Measurements from ENCODE around the gene UBE2Q2. TPM values are rescaled to one million over a fixed set of nuclear protein-coding genes. Genes with fewer than 3 reads are reported as not detected.
A peak's percentile ranks its signal among the peaks of the same experiment; 100 is the strongest.

The UBE2Q2 gene
- total RNA-seq, 4 donors from 2014 or later: 15.9 to 25.5 (median 23.9) TPM

GRCh38 chr15:75887178-75887577, 43.9 kb downstream of the UBE2Q2 start:
- intact Hi-C loops (cut with DNase I; ENCODE audit: low total_unique reads): loop anchor here (10.0 kb wide), 1 partner anchor 62 kb away; no protein-coding TSS in a partner anchor
- ATAC-seq: no peak
- DNase-seq: no peak
- no peaks in the 10 kb centered on the region for H3K9me3 ChIP-seq
- no peak overlapping the region for H3K4me3 ChIP-seq
- in situ Hi-C loops (cut with MboI; ENCODE audit: low sequenced_read_pairs in 4 of 4): no loop called here
- no peaks in the 10 kb centered on the region for H3K27me3 ChIP-seq
- no peaks in the 10 kb centered on the region for H3K4me1 ChIP-seq
- no peak overlapping the region for H3K27ac ChIP-seq
- no peak for TF ChIP-seq CTCF (IDR thresholded peaks at IDR 0.05 in 4 of 5, conservative IDR thresholded peaks at IDR 0.05 in 1 of 5)
- no peak for TF ChIP-seq POLR2A (IDR thresholded peaks at IDR 0.05)
- H3K36me3 ChIP-seq: peaks cover 0 to 14% of the 10 kb centered on the region in 2 donors

- peaks cover 0 to 14% of the 10 kb centered on the region in 2 donors for H3K36me3 ChIP-seq
- H3K4me3 ChIP-seq: no peak overlapping the region
- intact Hi-C loops (cut with DNase I; ENCODE audit: low total_unique reads) (no loop called here), in situ Hi-C loops (cut with MboI; ENCODE audit: low sequenced_read_pairs in 4 of 4) (no loop called here)
- no peak for ATAC-seq
- peak overlapping the region in 1 of 4 donors; percentile 60 for H3K27ac ChIP-seq
- no peaks in the 10 kb centered on the region for H3K4me1 ChIP-seq
- TF ChIP-seq POLR2A (IDR thresholded peaks at IDR 0.05): no peak
- TF ChIP-seq CTCF (IDR thresholded peaks at IDR 0.05 in 4 of 5, conservative IDR thresholded peaks at IDR 0.05 in 1 of 5): no peak
- no peaks in the 10 kb centered on the region for H3K9me3 ChIP-seq
- DNase-seq: no peak
- no peaks in the 10 kb centered on the region for H3K27me3 ChIP-seq
These were observed 48.6 kb downstream of the UBE2Q2 start for GRCh38 chr15:75891895-75892294.

- intact Hi-C loops (cut with DNase I; ENCODE audit: low total_unique reads) (no loop called here), in situ Hi-C loops (cut with MboI; ENCODE audit: low sequenced_read_pairs in 4 of 4) (no loop called here)
- DNase-seq (no peak), ATAC-seq (no peak)
- Histone ChIP-seq H3K4me3 (no peak overlapping the region), H3K27me3 (no peaks in the 10 kb centered on the region), H3K36me3 (peaks cover 0 to 6% of the 10 kb centered on the region in 2 donors), H3K27ac (no peak overlapping the region), H3K4me1 (no peaks in the 10 kb centered on the region), H3K9me3 (no peaks in the 10 kb centered on the region)
- TF ChIP-seq POLR2A (IDR thresholded peaks at IDR 0.05): no peak
- TF ChIP-seq CTCF (IDR thresholded peaks at IDR 0.05 in 4 of 5, conservative IDR thresholded peaks at IDR 0.05 in 1 of 5): no peak
These were observed 52.5 kb downstream of the UBE2Q2 start for GRCh38 chr15:75895731-75896130.

- DNase-seq (no peak), ATAC-seq (no peak)
- no peaks in the 10 kb centered on the region for H3K36me3 ChIP-seq
- no peak for TF ChIP-seq POLR2A (IDR thresholded peaks at IDR 0.05)
- no peaks in the 10 kb centered on the region for H3K27me3 ChIP-seq
- in situ Hi-C loops (cut with MboI; ENCODE audit: low sequenced_read_pairs in 4 of 4): no loop called here
- intact Hi-C loops (cut with DNase I; ENCODE audit: low total_unique reads): loop anchor here (10.0 kb wide), 1 partner anchor 86 kb away; no protein-coding TSS in a partner anchor
- no peak overlapping the region for H3K4me3 ChIP-seq
- peaks cover under 1 to 7% of the 10 kb centered on the region in 2 donors for H3K4me1 ChIP-seq
- H3K27ac ChIP-seq: peak overlapping the region in 1 of 4 donors; percentile 84
- no peaks in the 10 kb centered on the region for H3K9me3 ChIP-seq
These were observed 57.3 kb downstream of the UBE2Q2 start for GRCh38 chr15:75900577-75900976.

- peak in 1 of 2 donors; percentile 66 for DNase-seq
- ATAC-seq: peak; percentile 45 to 69
- no peaks in the 10 kb centered on the region for H3K27me3 ChIP-seq
- no peak overlapping the region for H3K4me3 ChIP-seq
- peaks cover 3 to 13% of the 10 kb centered on the region in 2 donors for H3K4me1 ChIP-seq
- H3K36me3 ChIP-seq: no peaks in the 10 kb centered on the region
- peak overlapping the region in 3 of 4 donors; percentile 19 to 84 (median 30) for H3K27ac ChIP-seq
- intact Hi-C loops (cut with DNase I; ENCODE audit: low total_unique reads) (loop anchor here (2.0 to 10.0 kb wide), 2 partner anchors 59 to 87 kb away; partner anchors contain the start of gene UBE2Q2), in situ Hi-C loops (cut with MboI; ENCODE audit: low sequenced_read_pairs in 4 of 4) (no loop called here)
- TF ChIP-seq POLR2A (IDR thresholded peaks at IDR 0.05) (no peak), CTCF (IDR thresholded peaks at IDR 0.05 in 4 of 5, conservative IDR thresholded peaks at IDR 0.05 in 1 of 5) (no peak)
- H3K9me3 ChIP-seq: no peaks in the 10 kb centered on the region
These were observed 58.9 kb downstream of the UBE2Q2 start for GRCh38 chr15:75902129-75902557.

All from gastrocnemius medialis (tissue), 4 donors.